ENCODE data around the gene MYO7A. TPM values are rescaled to one million over a fixed set of nuclear protein-coding genes. Genes with fewer than 3 reads are reported as not detected.

MYO7A gene
- total and polyA plus RNA-seq, 2 experiments from 2014 or later: 1.8 to 5.4 TPM

GRCh38 chr11:77158041-77158695 lies 30.1 kb downstream of the MYO7A start:
- Histone ChIP-seq H3K27me3 (ENCODE audit: insufficient read depth) (no peaks in the 10 kb centered on the region), H3K36me3 (ENCODE audit: insufficient read depth) (no peaks in the 10 kb centered on the region), H3K9me2 (ENCODE audit: insufficient read depth) (no peaks in the 10 kb centered on the region), H4K20me1 (replicated peaks; ENCODE audit: insufficient read depth) (no peaks in the 10 kb centered on the region), H3F3A (replicated peaks; ENCODE audit: low read depth) (no peaks in the 10 kb centered on the region), H3K4me2 (no peak overlapping the region), H3K79me2 (replicated peaks; ENCODE audit: insufficient read depth) (no peaks in the 10 kb centered on the region), H3K4me1 (ENCODE audit: insufficient read depth) (no peaks in the 10 kb centered on the region), H3K27ac (ENCODE audit: low read depth) (no peak overlapping the region), H3K4me3 (no peak overlapping the region), H2AFZ (no peak overlapping the region)
- H3K4me1 Mint-ChIP-seq: no peaks in the 10 kb centered on the region; the same call in 2 of the 3 replicates
- no peak for TF ChIP-seq CREB1 (CRISPR knock-in tag; IDR thresholded peaks at IDR 0.05; ENCODE audit: low read depth)
- TF ChIP-seq CTCF (conservative IDR thresholded peaks at IDR 0.05; ENCODE audit: low read depth in 2 of 2): no peak
- TF ChIP-seq ZNF331 (CRISPR knock-in tag; IDR thresholded peaks at IDR 0.05; ENCODE audit: low read depth): no peak
- TF ChIP-seq REST (IDR thresholded peaks at IDR 0.05; ENCODE audit: unreplicated experiment): no peak
- TF ChIP-seq EZH2phosphoT487 (IDR thresholded peaks at IDR 0.05; ENCODE audit: unreplicated experiment): no peak
- no peak for TF ChIP-seq STAT1 (IDR thresholded peaks at IDR 0.05; ENCODE audit: unreplicated experiment)
- no peak for TF ChIP-seq ETS1 (IDR thresholded peaks at IDR 0.05)
- TF ChIP-seq POLR2AphosphoS5 (IDR thresholded peaks at IDR 0.05; ENCODE audit: low read depth): no peak
- TF ChIP-seq ZNF114 (CRISPR knock-in tag; IDR thresholded peaks at IDR 0.05): no peak
- TF ChIP-seq ZNF462 (CRISPR knock-in tag; IDR thresholded peaks at IDR 0.05): no peak
- TF ChIP-seq JUNB (IDR thresholded peaks at IDR 0.05; ENCODE audit: unreplicated experiment): no peak
- TF ChIP-seq NANOG (IDR thresholded peaks at IDR 0.05; ENCODE audit: borderline replicate concordance): no peak
- H3K27me3 Mint-ChIP-seq (ENCODE audit: insufficient read depth, low read depth, poor library complexity): peaks cover 7% of the 10 kb centered on the region
- no peak overlapping the region for H3K4me3 Mint-ChIP-seq
- H3K9me3 Mint-ChIP-seq: no peaks in the 10 kb centered on the region
- H3K36me3 Mint-ChIP-seq (ENCODE audit: low read depth): no peaks in the 10 kb centered on the region
- ATAC-seq (no peak), DNase-seq (ENCODE audit: low spot score) (no peak)
- no peak overlapping the region for H3K27ac Mint-ChIP-seq
